Sigmoid colon (tissue), 7 donors: Measurements from ENCODE around the gene CRYBG1. TPM values are rescaled to one million over a fixed set of nuclear protein-coding genes. Genes with fewer than 3 reads are reported as not detected.
"Not testable (repeated sequence)": the region's sequence is repeated elsewhere in the genome, so short reads cannot be mapped to it uniquely, and the experiment has no call there.

ENCODE experiments used
- DNase-seq: peaks from one replicate; pipeline ENCODE4 v3.0.0-alpha.2; 2019
- H3K27ac ChIP-seq, 4 donors: fragments of 200-600 bp; sonication (generic); one replicate each; pipeline ENCODE4 v1.5.1; 2016 to 2019; ENCODE audit warnings: mild to moderate bottlenecking in 1 of 4
- H3K27me3 ChIP-seq, 3 donors: fragments of 200-600 bp; sonication (generic); one replicate each; pipeline ENCODE4 v1.5.1; 2019; ENCODE audit warnings: mild to moderate bottlenecking in 1 of 3
- H3K36me3 ChIP-seq, 4 donors: fragments of 200-600 bp; sonication (generic); one replicate each; pipeline ENCODE4 v1.5.1; 2016 to 2019
- H3K4me1 ChIP-seq, 4 donors: fragments of 200-600 bp; sonication (generic); one replicate each; pipeline ENCODE4 v1.5.1; 2017 to 2019
- H3K4me3 ChIP-seq, 4 donors: fragments of 200-600 bp; sonication (generic); one replicate each; pipeline ENCODE4 v1.5.1; 2017 to 2019; ENCODE audit warnings: mild to moderate bottlenecking in 2 of 4, moderate library complexity in 1 of 4
- H3K9me3 ChIP-seq, 4 donors: fragments of 200-600 bp in 3 of 4; sonication (generic) in 3 of 4; one replicate each; pipeline versions ENCODE4 v1.5.1 to v1.6.1; 2013 to 2019
- EP300 ChIP-seq, 4 donors: sonication (generic); formaldehyde crosslinking; IDR thresholded peaks; one replicate each; pipeline ENCODE4 v1.6.1; 2017; ENCODE audit warnings: antibody characterized with exemption in 4 of 4
- POLR2A ChIP-seq, 2 donors: fragments of 450-650 bp; IDR thresholded peaks; one replicate each; pipeline ENCODE4 v1.6.1; 2016; ENCODE audit warnings: antibody characterized with exemption in 2 of 2, mild to moderate bottlenecking in 2 of 2, moderate library complexity in 2 of 2
- POLR2AphosphoS5 ChIP-seq, 4 donors: sonication (generic); formaldehyde crosslinking; IDR thresholded peaks; one replicate each; pipeline ENCODE4 v1.6.1; 2017; ENCODE audit warnings: antibody characterized with exemption in 4 of 4
- WGBS, 2 donors: extraction: QIAGEN DNeasy Blood & Tissue Kit; methylation state at CpG; one replicate each; pipeline ENCODE4 v1.1.7; 2013; 5-methylcytosine and 5-hydroxymethylcytosine counted together
- intact Hi-C: fragments of 100-400 bp; cut with DNase I; formaldehyde crosslinking; loops from one replicate; pipeline ENCODE4 v1.15.1; 2023
- polyA plus RNA-seq, 3 donors: library from polyadenylated mRNA; stranded (reverse); fragments of 200-250 nt; gene quantifications; one replicate each; pipeline ENCODE4 v1.2.3, GENCODE V29; 2013
- total RNA-seq, 4 donors: library from RNA; depleted of rRNA; stranded (reverse); fragments of >200 nt; gene quantifications; one replicate each; pipeline ENCODE4 v1.1.0, GENCODE V29; 2016
- TF ChIP-seq, protein P1 (sequence below), 4 experiments: fragments of 450-650 bp in 3 of 4; fragments of 200-600 bp in 1 of 4; IDR thresholded peaks; one replicate each; pipeline ENCODE4 v1.5.1; 2016 to 2019; ENCODE audit warnings: antibody characterized with exemption in 4 of 4, mild to moderate bottlenecking in 3 of 4, moderate library complexity in 2 of 4
- donor health status: healthy with polysubstance abuse.
- donor health status: Bipolar disorder and iron deficiency.
- donor health status: healthy.

CRYBG1 gene
- total and polyA plus RNA-seq, 7 donors = 5.8 to 26.5 (median 10.2) TPM

- WGBS, 2 donors = 55 to 72% methylated on average over 2 of the region's 2 CpGs
- H3K4me1 ChIP-seq = no peaks in the 10 kb centered on the region
- H3K27ac ChIP-seq = no peak overlapping the region
- TF ChIP-seq, protein P1, sequence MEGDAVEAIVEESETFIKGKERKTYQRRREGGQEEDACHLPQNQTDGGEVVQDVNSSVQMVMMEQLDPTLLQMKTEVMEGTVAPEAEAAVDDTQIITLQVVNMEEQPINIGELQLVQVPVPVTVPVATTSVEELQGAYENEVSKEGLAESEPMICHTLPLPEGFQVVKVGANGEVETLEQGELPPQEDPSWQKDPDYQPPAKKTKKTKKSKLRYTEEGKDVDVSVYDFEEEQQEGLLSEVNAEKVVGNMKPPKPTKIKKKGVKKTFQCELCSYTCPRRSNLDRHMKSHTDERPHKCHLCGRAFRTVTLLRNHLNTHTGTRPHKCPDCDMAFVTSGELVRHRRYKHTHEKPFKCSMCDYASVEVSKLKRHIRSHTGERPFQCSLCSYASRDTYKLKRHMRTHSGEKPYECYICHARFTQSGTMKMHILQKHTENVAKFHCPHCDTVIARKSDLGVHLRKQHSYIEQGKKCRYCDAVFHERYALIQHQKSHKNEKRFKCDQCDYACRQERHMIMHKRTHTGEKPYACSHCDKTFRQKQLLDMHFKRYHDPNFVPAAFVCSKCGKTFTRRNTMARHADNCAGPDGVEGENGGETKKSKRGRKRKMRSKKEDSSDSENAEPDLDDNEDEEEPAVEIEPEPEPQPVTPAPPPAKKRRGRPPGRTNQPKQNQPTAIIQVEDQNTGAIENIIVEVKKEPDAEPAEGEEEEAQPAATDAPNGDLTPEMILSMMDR (IDR thresholded peaks at IDR 0.05) = no peak
- no peak for TF ChIP-seq EP300 (IDR thresholded peaks at IDR 0.05)
- TF ChIP-seq POLR2AphosphoS5 (IDR thresholded peaks at IDR 0.05) = no peak
- TF ChIP-seq POLR2A (IDR thresholded peaks at IDR 0.05) = no peak
- intact Hi-C loops = no loop called here
- no peaks in the 10 kb centered on the region for H3K9me3 ChIP-seq
- peaks cover 0 to 25% (median 7%) of the 10 kb centered on the region in 4 donors for H3K36me3 ChIP-seq
- H3K4me3 ChIP-seq = no peak overlapping the region
- DNase-seq = no peak
- H3K27me3 ChIP-seq = no peaks in the 10 kb centered on the region
These were observed 197.3 kb downstream of the CRYBG1 start for GRCh38 chr6:106557837-106558236.

GRCh38 chr6:106558364-106558763 lies 197.8 kb downstream of the CRYBG1 start:
- Histone ChIP-seq H3K36me3 (peaks cover 0 to 22% (median 7%) of the 10 kb centered on the region in 4 donors), H3K4me3 (no peak overlapping the region), H3K27me3 (no peaks in the 10 kb centered on the region), H3K9me3 (no peaks in the 10 kb centered on the region), H3K27ac (no peak overlapping the region), H3K4me1 (no peaks in the 10 kb centered on the region)
- no peak for DNase-seq
- TF ChIP-seq POLR2AphosphoS5 (IDR thresholded peaks at IDR 0.05) (no peak), POLR2A (IDR thresholded peaks at IDR 0.05) (no peak), EP300 (IDR thresholded peaks at IDR 0.05) (no peak)
- TF ChIP-seq, protein P1 (IDR thresholded peaks at IDR 0.05) = no peak
- WGBS, 2 donors = 97% methylated on average over 4 of the region's 4 CpGs
- intact Hi-C loops = no loop called here

GRCh38 chr6:106559659-106560058 lies 199.1 kb downstream of the CRYBG1 start:
- intact Hi-C loops, H3K27me3 ChIP-seq, H3K27ac ChIP-seq, H3K4me3 ChIP-seq, H3K9me3 ChIP-seq, H3K4me1 ChIP-seq, DNase-seq: not testable (repeated sequence)
- peaks cover 0 to 20% (median 4%) of the 10 kb centered on the region in 4 donors for H3K36me3 ChIP-seq
- 90 to 95% methylated on average over 5 of the region's 5 CpGs for WGBS, 2 donors

GRCh38 chr6:106560996-106561685 lies 200.6 kb downstream of the CRYBG1 start:
- WGBS, 2 donors = 71 to 82% methylated on average over 7 of the region's 7 CpGs
- intact Hi-C loops = no loop called here
- Histone ChIP-seq H3K9me3 (no peaks in the 10 kb centered on the region), H3K36me3 (peaks cover 0 to 22% (median 4%) of the 10 kb centered on the region in 4 donors), H3K4me1 (no peaks in the 10 kb centered on the region), H3K4me3 (no peak overlapping the region), H3K27ac (no peak overlapping the region), H3K27me3 (no peaks in the 10 kb centered on the region)
- DNase-seq = no peak
- TF ChIP-seq POLR2A (IDR thresholded peaks at IDR 0.05) (no peak), EP300 (IDR thresholded peaks at IDR 0.05) (no peak), POLR2AphosphoS5 (IDR thresholded peaks at IDR 0.05) (no peak)
- TF ChIP-seq, protein P1 (IDR thresholded peaks at IDR 0.05) = no peak

DNA sequence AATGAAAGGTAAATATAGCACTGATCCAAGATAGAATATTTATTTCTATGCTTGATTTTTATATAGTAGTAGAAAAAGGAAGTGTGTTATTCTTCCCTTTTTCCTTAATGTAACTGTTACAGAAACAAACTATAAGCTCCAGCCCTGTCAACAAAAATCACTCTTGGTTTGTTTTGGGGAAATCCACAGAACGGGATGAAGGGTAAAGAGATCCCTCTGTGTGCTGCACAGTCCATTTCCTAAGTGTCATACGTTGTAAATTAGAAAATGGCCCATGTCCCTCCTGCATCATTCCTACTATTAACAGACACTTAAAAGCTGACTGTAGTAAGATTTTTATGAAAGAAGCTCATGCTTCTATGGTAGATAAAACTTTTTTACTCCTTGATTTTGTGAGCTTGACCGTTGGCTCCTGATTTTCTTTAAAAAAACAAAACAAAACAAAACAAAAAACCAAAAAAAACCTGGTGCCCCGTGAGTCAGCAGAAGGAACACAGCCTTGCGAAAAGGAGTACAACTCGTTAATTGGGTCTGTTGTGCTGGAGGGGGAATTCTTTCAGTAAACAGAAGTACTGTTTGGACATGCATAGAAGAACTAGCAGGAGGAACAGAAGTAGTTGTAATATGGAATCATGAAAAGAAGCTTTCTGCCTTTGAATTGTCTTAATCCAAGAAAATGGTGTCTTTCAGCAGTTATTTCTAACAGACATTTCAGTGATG lies 201.3 kb downstream of the CRYBG1 start:
- Histone ChIP-seq H3K9me3 (no peaks in the 10 kb centered on the region), H3K4me1 (peaks cover 0 to 7% (median 1%) of the 10 kb centered on the region in 4 donors), H3K4me3 (no peak overlapping the region), H3K27me3 (no peaks in the 10 kb centered on the region), H3K36me3 (peaks cover 0 to 22% (median 4%) of the 10 kb centered on the region in 4 donors), H3K27ac (no peak overlapping the region)
- TF ChIP-seq EP300 (IDR thresholded peaks at IDR 0.05) (no peak), POLR2A (IDR thresholded peaks at IDR 0.05) (no peak), POLR2AphosphoS5 (IDR thresholded peaks at IDR 0.05) (no peak)
- TF ChIP-seq, protein P1 (IDR thresholded peaks at IDR 0.05) = no peak
- WGBS, 2 donors = 62 to 70% methylated on average over 6 of the region's 6 CpGs
- no peak for DNase-seq
- intact Hi-C loops = no loop called here
